Stomach (tissue), 9 donors: ENCODE measurements around the gene C1QTNF8. TPM values are rescaled to one million over a fixed set of nuclear protein-coding genes. Genes with fewer than 3 reads are reported as not detected.

ENCODE experiments used
- DNase-seq, 2 donors: peaks; one replicate each; pipeline versions ENCODE4 v3.0.0 to v3.0.0-alpha.2; 2013 to 2019
- H3K27ac ChIP-seq, 5 donors: fragments of 200-600 bp in 4 of 5; sonication (generic) in 4 of 5; one replicate each; pipeline ENCODE4 v1.5.1; 2013 to 2019; ENCODE audit warnings: mild to moderate bottlenecking in 1 of 5, moderate library complexity in 1 of 5
- H3K27me3 ChIP-seq, 3 donors: fragments of 200-600 bp; sonication (generic); one replicate each; pipeline ENCODE4 v1.5.1; 2017 to 2019; ENCODE audit warnings: mixed run types in 1 of 3
- H3K36me3 ChIP-seq, 4 donors: fragments of 200-600 bp; sonication (generic); 1 replicate in 3 of 4; 2 replicates in 1 of 4; pipeline ENCODE4 v1.5.1; 2016 to 2019
- H3K4me1 ChIP-seq, 4 donors: fragments of 200-600 bp; sonication (generic); one replicate each; pipeline ENCODE4 v1.5.1; 2016 to 2019
- H3K4me3 ChIP-seq, 4 donors: fragments of 200-600 bp; sonication (generic) in 3 of 4; one replicate each; pipeline ENCODE4 v1.5.1; 2016 to 2019; ENCODE audit warnings: mild to moderate bottlenecking in 1 of 4
- H3K9me3 ChIP-seq, 4 donors: fragments of 200-600 bp; sonication (generic); one replicate each; pipeline ENCODE4 v1.5.1; 2016 to 2019
- EP300 ChIP-seq: sonication (generic); formaldehyde crosslinking; IDR thresholded peaks from one replicate; pipeline ENCODE4 v1.6.1; 2017; ENCODE audit warnings: antibody characterized with exemption
- POLR2A ChIP-seq, 4 donors: fragments of 450-650 bp; IDR thresholded peaks; one replicate each; pipeline ENCODE4 v1.6.1; 2016; ENCODE audit warnings: antibody characterized with exemption in 4 of 4, control low read depth in 2 of 4, mild to moderate bottlenecking in 1 of 4, moderate library complexity in 1 of 4
- POLR2AphosphoS5 ChIP-seq, 3 donors: sonication (generic); formaldehyde crosslinking; IDR thresholded peaks; one replicate each; pipeline ENCODE4 v1.6.1; 2016; ENCODE audit warnings: antibody characterized with exemption in 3 of 3
- WGBS, 5 donors: extraction: QIAGEN DNeasy Blood & Tissue Kit in 3 of 5; methylation state at CpG; one replicate each; pipeline versions ENCODE4 v1.1.5 to v1.1.7; 2013 to 2018; 5-methylcytosine and 5-hydroxymethylcytosine counted together
- intact Hi-C: fragments of 100-400 bp; cut with DNase I; formaldehyde crosslinking; loops from one replicate; pipeline ENCODE4 v1.15.1; 2023; ENCODE audit warnings: low total_unique reads
- polyA plus RNA-seq, 3 donors: library from polyadenylated mRNA; stranded (reverse); fragments of 200-250 nt; gene quantifications; one replicate each; pipeline ENCODE4 v1.2.3, GENCODE V29; 2013
- total RNA-seq, 5 donors: library from RNA; depleted of rRNA; stranded (reverse); fragments of >200 nt; gene quantifications; one replicate each; pipeline versions ENCODE4 v1.1.0 to v1.2.3, GENCODE V29; 2014 to 2016
- TF ChIP-seq, protein P1 (sequence below), 7 experiments: fragments of 450-650 bp in 4 of 7; fragments of 200-600 bp in 3 of 7; sonication (generic) in 3 of 7; IDR thresholded peaks; one replicate each; pipeline ENCODE4 v1.5.1; 2016 to 2019; ENCODE audit warnings: antibody characterized with exemption in 7 of 7, control low read depth in 2 of 7, mild to moderate bottlenecking in 1 of 7
- donor health status: healthy with polysubstance abuse.
- donor health status: Bipolar disorder and iron deficiency.
- donor health status: healthy.

C1QTNF8 gene
- total and polyA plus RNA-seq, 8 donors = not detected

GRCh38 chr16:1143761-1144450 is 47.9 kb upstream of the C1QTNF8 start:
- Histone ChIP-seq H3K27ac (no peak overlapping the region), H3K4me3 (no peak overlapping the region), H3K36me3 (no peaks in the 10 kb centered on the region), H3K4me1 (no peaks in the 10 kb centered on the region), H3K9me3 (peaks cover 0 to 8% (median 4%) of the 10 kb centered on the region in 4 donors), H3K27me3 (peaks cover 0 to 33% (median 0%) of the 10 kb centered on the region in 3 donors)
- 76 to 87% (median 83%) methylated on average over 21 to 23 of the region's 23 CpGs for WGBS, 5 donors
- no peak for DNase-seq
- TF ChIP-seq EP300 = no peak
- TF ChIP-seq POLR2AphosphoS5 (IDR thresholded peaks at IDR 0.05) = no peak
- no peak for TF ChIP-seq POLR2A (IDR thresholded peaks at IDR 0.05)
- TF ChIP-seq, protein P1, sequence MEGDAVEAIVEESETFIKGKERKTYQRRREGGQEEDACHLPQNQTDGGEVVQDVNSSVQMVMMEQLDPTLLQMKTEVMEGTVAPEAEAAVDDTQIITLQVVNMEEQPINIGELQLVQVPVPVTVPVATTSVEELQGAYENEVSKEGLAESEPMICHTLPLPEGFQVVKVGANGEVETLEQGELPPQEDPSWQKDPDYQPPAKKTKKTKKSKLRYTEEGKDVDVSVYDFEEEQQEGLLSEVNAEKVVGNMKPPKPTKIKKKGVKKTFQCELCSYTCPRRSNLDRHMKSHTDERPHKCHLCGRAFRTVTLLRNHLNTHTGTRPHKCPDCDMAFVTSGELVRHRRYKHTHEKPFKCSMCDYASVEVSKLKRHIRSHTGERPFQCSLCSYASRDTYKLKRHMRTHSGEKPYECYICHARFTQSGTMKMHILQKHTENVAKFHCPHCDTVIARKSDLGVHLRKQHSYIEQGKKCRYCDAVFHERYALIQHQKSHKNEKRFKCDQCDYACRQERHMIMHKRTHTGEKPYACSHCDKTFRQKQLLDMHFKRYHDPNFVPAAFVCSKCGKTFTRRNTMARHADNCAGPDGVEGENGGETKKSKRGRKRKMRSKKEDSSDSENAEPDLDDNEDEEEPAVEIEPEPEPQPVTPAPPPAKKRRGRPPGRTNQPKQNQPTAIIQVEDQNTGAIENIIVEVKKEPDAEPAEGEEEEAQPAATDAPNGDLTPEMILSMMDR (IDR thresholded peaks at IDR 0.05) = no peak
- intact Hi-C loops = no loop called here

DNA sequence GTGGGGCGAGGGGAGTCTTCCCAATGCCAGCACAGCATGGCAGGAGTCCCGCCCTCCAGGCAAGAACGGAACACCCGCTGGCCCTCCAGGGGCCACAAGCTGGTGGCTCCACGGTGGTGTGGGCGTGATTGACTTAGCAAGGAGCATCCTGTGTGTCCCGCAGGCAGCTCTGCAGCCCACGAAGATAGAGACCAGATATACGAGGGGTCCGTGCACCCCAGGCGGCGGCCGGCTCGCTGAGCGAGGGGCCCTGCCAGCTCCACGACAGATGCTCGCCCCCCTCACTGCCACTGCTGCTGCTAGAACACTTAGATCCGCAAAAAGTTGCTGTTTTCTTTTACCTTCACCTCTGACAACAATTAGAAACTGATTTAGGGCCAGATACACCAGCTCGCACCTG is 46.9 kb upstream of the C1QTNF8 start:
- TF ChIP-seq POLR2AphosphoS5 (IDR thresholded peaks at IDR 0.05) (no peak), POLR2A (IDR thresholded peaks at IDR 0.05) (no peak), EP300 (no peak)
- TF ChIP-seq, protein P1 (IDR thresholded peaks at IDR 0.05) = no peak
- DNase-seq = no peak
- H3K27me3 ChIP-seq = peaks cover 0 to 29% (median 0%) of the 10 kb centered on the region in 3 donors
- WGBS, 5 donors = 70 to 87% (median 84%) methylated on average over 6 to 19 of the region's 19 CpGs
- H3K27ac ChIP-seq = no peak overlapping the region
- H3K9me3 ChIP-seq = peaks cover 0 to 7% (median 2%) of the 10 kb centered on the region in 4 donors
- no peak overlapping the region for H3K4me3 ChIP-seq
- no peaks in the 10 kb centered on the region for H3K36me3 ChIP-seq
- no peaks in the 10 kb centered on the region for H3K4me1 ChIP-seq
- intact Hi-C loops = no loop called here

- intact Hi-C loops = no loop called here
- no peak for DNase-seq
- 76 to 88% (median 80%) methylated on average over 3 to 8 of the region's 8 CpGs for WGBS, 5 donors
- H3K27me3 ChIP-seq = peaks cover 0 to 29% (median 0%) of the 10 kb centered on the region in 3 donors
- no peaks in the 10 kb centered on the region for H3K36me3 ChIP-seq
- H3K4me1 ChIP-seq = no peaks in the 10 kb centered on the region
- H3K9me3 ChIP-seq = no peaks in the 10 kb centered on the region
- H3K4me3 ChIP-seq = no peak overlapping the region
- H3K27ac ChIP-seq = no peak overlapping the region
- TF ChIP-seq POLR2AphosphoS5 (IDR thresholded peaks at IDR 0.05) = no peak
- TF ChIP-seq POLR2A (IDR thresholded peaks at IDR 0.05) = no peak
- TF ChIP-seq, protein P1 (IDR thresholded peaks at IDR 0.05) = no peak
- TF ChIP-seq EP300 = no peak
Observed at GRCh38 chr16:1141716-1142115, 45.7 kb upstream of the C1QTNF8 start.

- no peak for DNase-seq
- WGBS, 5 donors = 62 to 74% (median 66%) methylated on average over 5 to 8 of the region's 8 CpGs
- Histone ChIP-seq H3K9me3 (no peaks in the 10 kb centered on the region), H3K4me3 (no peak overlapping the region), H3K36me3 (no peaks in the 10 kb centered on the region), H3K4me1 (no peaks in the 10 kb centered on the region), H3K27ac (no peak overlapping the region), H3K27me3 (peaks cover 0 to 29% (median 0%) of the 10 kb centered on the region in 3 donors)
- intact Hi-C loops = no loop called here
- TF ChIP-seq, protein P1 (IDR thresholded peaks at IDR 0.05) = no peak
- no peak for TF ChIP-seq POLR2A (IDR thresholded peaks at IDR 0.05)
- no peak for TF ChIP-seq EP300
- no peak for TF ChIP-seq POLR2AphosphoS5 (IDR thresholded peaks at IDR 0.05)
Observed at GRCh38 chr16:1141191-1141590, 45.1 kb upstream of the C1QTNF8 start.
